Stimulated activated naive CD4-positive, alpha-beta T cell (primary cell): ENCODE results near the gene ARHGAP33.
"Not testable (repeated sequence)": the region's sequence is repeated elsewhere in the genome, so short reads cannot be mapped to it uniquely, and the experiment has no call there.

Source experiments
- DNase-seq, 6 experiments: peaks; one replicate each; lab custom pipeline; 2025; lab: John Stamatoyannopoulos, UW

Gene ARHGAP33

DNA sequence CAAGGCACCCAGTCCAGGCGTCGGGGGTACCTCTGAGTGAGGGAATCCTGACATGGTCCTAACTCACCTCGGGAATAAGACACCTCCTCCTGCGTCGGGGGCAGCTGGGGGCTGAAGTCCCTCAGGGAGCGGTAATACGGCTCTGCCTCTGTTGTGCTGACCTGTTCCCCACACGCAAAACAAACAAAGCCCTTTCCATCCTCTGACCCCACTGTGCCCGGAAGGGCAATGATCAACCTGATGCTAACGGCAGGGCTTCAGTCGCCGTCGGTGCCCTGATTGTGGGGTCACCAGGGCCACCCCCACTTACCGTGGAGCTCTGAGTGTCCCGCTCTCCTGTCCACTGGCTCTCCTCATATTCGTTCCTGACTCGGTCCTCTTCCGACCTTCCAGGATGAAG, 55.6 kb downstream of the ARHGAP33 start:
- DNase-seq: no peak

DNA sequence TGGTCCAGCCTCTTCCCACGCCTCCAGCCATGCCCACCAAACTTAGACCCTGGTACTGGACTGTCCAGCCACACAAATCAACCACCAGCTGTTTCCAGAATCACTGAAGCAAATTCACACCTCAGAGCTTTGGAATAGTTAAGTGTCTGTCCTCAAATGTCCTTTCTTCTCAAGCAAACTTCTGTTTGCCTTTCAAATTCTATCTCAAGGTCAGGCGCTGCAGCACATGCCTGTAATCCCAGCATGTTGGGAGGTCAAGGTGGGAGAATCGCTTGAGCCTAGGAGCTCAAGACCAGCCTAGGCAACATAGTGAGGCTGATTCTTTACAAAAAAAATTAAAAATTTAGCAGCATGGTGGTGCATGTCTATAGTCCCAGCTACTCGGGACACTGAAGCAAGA, 56.7 kb downstream of the ARHGAP33 start:
- DNase-seq: no peak

DNA sequence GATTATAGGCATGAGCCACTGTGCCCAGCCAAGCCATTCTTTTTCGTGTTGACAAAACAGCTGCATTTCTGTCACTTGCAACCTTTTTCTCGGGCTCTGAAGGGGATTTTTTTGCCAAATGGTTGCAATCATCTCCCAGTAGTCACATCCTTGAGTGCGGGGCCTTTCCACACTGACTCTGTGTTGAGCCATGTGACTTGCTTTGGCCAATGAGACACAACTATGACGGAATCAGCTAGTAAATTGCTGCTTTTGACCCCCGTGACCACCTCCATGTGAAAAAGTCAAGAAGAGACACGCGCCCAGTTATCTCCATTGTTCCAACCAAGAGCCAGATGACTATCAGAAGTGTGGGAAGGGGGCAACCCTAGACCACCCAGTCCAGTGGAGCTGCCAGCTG, 58.6 kb downstream of the ARHGAP33 start:
- DNase-seq: no peak

DNA sequence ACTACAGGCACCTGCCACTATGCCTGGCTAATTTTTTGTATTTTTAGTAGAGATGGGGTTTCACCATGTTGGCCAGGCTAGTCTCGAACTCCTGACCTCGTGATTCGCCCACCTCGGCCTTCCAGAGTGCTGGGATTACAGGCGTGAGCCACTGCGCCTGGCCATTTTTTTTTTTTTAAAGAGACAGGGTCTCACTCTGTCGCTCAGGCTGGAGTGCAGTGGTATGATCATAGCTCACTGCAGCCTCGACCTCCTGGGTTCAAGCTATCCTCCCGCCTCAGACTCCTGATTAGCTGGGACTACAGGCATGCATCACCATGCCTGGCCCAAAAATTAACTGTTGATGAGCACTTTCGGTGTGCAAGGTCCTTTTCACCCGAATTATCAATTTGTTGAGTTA, 60.7 kb downstream of the ARHGAP33 start:
- DNase-seq: not testable (repeated sequence)
